Measurements from ENCODE around the gene FLOT2. TPM values are rescaled to one million over a fixed set of nuclear protein-coding genes. Genes with fewer than 3 reads are reported as not detected.
"Not testable (repeated sequence)": the region's sequence is repeated elsewhere in the genome, so short reads cannot be mapped to it uniquely, and the experiment has no call there.

Gene FLOT2
- polyA plus RNA-seq, 4 donors, result 80.8 to 98.4 (median 86.5) TPM

GRCh38 chr17:28878158-28878910 is 19.2 kb downstream of the FLOT2 start:
- DNase-seq (ENCODE audit: low read depth in 4 of 4, low spot score in 3 of 4), result no peak

GRCh38 chr17:28877150-28877711 is 20.3 kb downstream of the FLOT2 start:
- not testable (repeated sequence) for DNase-seq (ENCODE audit: low read depth in 4 of 4, low spot score in 3 of 4)

- no peak for DNase-seq (ENCODE audit: low read depth in 4 of 4, low spot score in 3 of 4)
These were observed 21.5 kb downstream of the FLOT2 start for GRCh38 chr17:28875848-28876550.

- DNase-seq (ENCODE audit: low read depth in 4 of 4, low spot score in 3 of 4), result no peak
These were observed 22.8 kb downstream of the FLOT2 start for GRCh38 chr17:28874750-28875149.

GRCh38 chr17:28873839-28874238 is 23.7 kb downstream of the FLOT2 start:
- DNase-seq (ENCODE audit: low read depth in 4 of 4, low spot score in 3 of 4), result no peak

- DNase-seq (ENCODE audit: low read depth in 4 of 4, low spot score in 3 of 4), result no peak
These were observed 26.4 kb downstream of the FLOT2 start for GRCh38 chr17:28871056-28871579.

- no peak for DNase-seq (ENCODE audit: low read depth in 4 of 4, low spot score in 3 of 4)
These were observed 30.3 kb downstream of the FLOT2 start for GRCh38 chr17:28867276-28867675.

GRCh38 chr17:28865946-28866752 is 31.4 kb downstream of the FLOT2 start:
- no peak for DNase-seq (ENCODE audit: low read depth in 4 of 4, low spot score in 3 of 4)

- DNase-seq (ENCODE audit: low read depth in 4 of 4, low spot score in 3 of 4), result no peak
These were observed 32.3 kb downstream of the FLOT2 start for GRCh38 chr17:28864991-28865849.

- no peak for DNase-seq (ENCODE audit: low read depth in 4 of 4, low spot score in 3 of 4)
These were observed 33.6 kb downstream of the FLOT2 start for GRCh38 chr17:28863953-28864352.

- DNase-seq (ENCODE audit: low read depth in 4 of 4, low spot score in 3 of 4), result no peak
These were observed 35.0 kb downstream of the FLOT2 start for GRCh38 chr17:28862561-28862960.

GRCh38 chr17:28861393-28862203 is 35.9 kb downstream of the FLOT2 start:
- no peak for DNase-seq (ENCODE audit: low read depth in 4 of 4, low spot score in 3 of 4)

GRCh38 chr17:28860363-28860808 is 37.1 kb downstream of the FLOT2 start:
- no peak for DNase-seq (ENCODE audit: low read depth in 4 of 4, low spot score in 3 of 4)

GRCh38 chr17:28858801-28859355 is 38.7 kb downstream of the FLOT2 start:
- DNase-seq (ENCODE audit: low read depth in 4 of 4, low spot score in 3 of 4), result no peak

GRCh38 chr17:28857905-28858800 is 39.4 kb downstream of the FLOT2 start:
- no peak for DNase-seq (ENCODE audit: low read depth in 4 of 4, low spot score in 3 of 4)

- no peak for DNase-seq (ENCODE audit: low read depth in 4 of 4, low spot score in 3 of 4)
These were observed 41.4 kb downstream of the FLOT2 start for GRCh38 chr17:28856028-28856574.

- DNase-seq (ENCODE audit: low read depth in 4 of 4, low spot score in 3 of 4), result no peak
These were observed 42.2 kb downstream of the FLOT2 start for GRCh38 chr17:28855336-28855679.

Data from right renal pelvis (tissue), 4 donors.